GM21825 (cell line): ENCODE data around the gene FOSL1.

ENCODE experiments used
- ATAC-seq: cut with Tn5 transposase; IDR thresholded peaks from one replicate; pipeline ENCODE4 v1.9.1; 2021; ENCODE audit warnings: mild to moderate bottlenecking, moderate library complexity; ENCODE audit not compliant: unreplicated experiment

Gene FOSL1

GRCh38 chr11:65919573-65920371 lies 19.6 kb upstream of the FOSL1 start:
- peak; percentile 26 for ATAC-seq

- ATAC-seq: peak; percentile 75
These were observed 19.0 kb upstream of the FOSL1 start, which contains the start of gene DRAP1 for GRCh38 chr11:65919141-65919572. Gene DRAP1, plus strand, starts transcription at chr11:65919426. Its CDS starts 76 bp downstream, at chr11:65919502.

- peak; percentile 46 for ATAC-seq
These were observed 18.3 kb upstream of the FOSL1 start, which contains the start of gene C11orf68 for GRCh38 chr11:65918211-65919140. Gene C11orf68, minus strand, starts transcription at chr11:65919062. Its CDS starts 31 bp downstream, at chr11:65919031.

- no peak for ATAC-seq
These were observed 17.4 kb upstream of the FOSL1 start for GRCh38 chr11:65917434-65918210.

GRCh38 chr11:65917077-65917433 lies 16.9 kb upstream of the FOSL1 start:
- ATAC-seq: no peak

GRCh38 chr11:65916391-65916790 lies 16.2 kb upstream of the FOSL1 start:
- no peak for ATAC-seq

GRCh38 chr11:65915821-65916251 lies 15.6 kb upstream of the FOSL1 start:
- no peak for ATAC-seq

GRCh38 chr11:65915101-65915820 lies 15.1 kb upstream of the FOSL1 start:
- no peak for ATAC-seq

GRCh38 chr11:65912845-65913244 lies 12.7 kb upstream of the FOSL1 start:
- ATAC-seq: no peak

GRCh38 chr11:65911682-65912568 lies 11.7 kb upstream of the FOSL1 start:
- no peak for ATAC-seq

- no peak for ATAC-seq
These were observed 7.7 kb upstream of the FOSL1 start for GRCh38 chr11:65907878-65908277.

GRCh38 chr11:65906602-65907001 lies 6.4 kb upstream of the FOSL1 start:
- ATAC-seq: no peak

- ATAC-seq: no peak
These were observed 3.5 kb upstream of the FOSL1 start for GRCh38 chr11:65903715-65904114.

GRCh38 chr11:65903068-65903481 lies 2.9 kb upstream of the FOSL1 start:
- no peak for ATAC-seq

GRCh38 chr11:65900899-65901180 lies 652 bp upstream of the FOSL1 start:
- no peak for ATAC-seq

GRCh38 chr11:65899356-65900124 lies 648 bp downstream of the FOSL1 start:
- ATAC-seq: peak; percentile 4

GRCh38 chr11:65898656-65899355 lies 1.4 kb downstream of the FOSL1 start:
- ATAC-seq: no peak

GRCh38 chr11:65897020-65897471 lies 3.1 kb downstream of the FOSL1 start:
- ATAC-seq: no peak
